Measurements from ENCODE around the gene FER.

FER gene

GRCh38 chr5:109053995-109054417 is 306.3 kb downstream of the FER start (continued):
- TF ChIP-seq ZBTB11 (tag by site-specific recombination; conservative IDR thresholded peaks at IDR 0.05; ENCODE audit: low read depth), result no peak
- TF ChIP-seq ZIC2 (tag by site-specific recombination; IDR thresholded peaks at IDR 0.05), result no peak
- TF ChIP-seq GLIS1 (tag by site-specific recombination; IDR thresholded peaks at IDR 0.05), result no peak
- TF ChIP-seq ZBTB1 (tag by site-specific recombination; IDR thresholded peaks at IDR 0.05), result no peak
- TF ChIP-seq ZNF621 (tag by site-specific recombination; IDR thresholded peaks at IDR 0.05), result no peak
- no peak for TF ChIP-seq ZNF148 (tag by site-specific recombination; IDR thresholded peaks at IDR 0.05; ENCODE audit: borderline replicate concordance)
- TF ChIP-seq ZNF488 (tag by site-specific recombination; IDR thresholded peaks at IDR 0.05), result no peak
- no peak for TF ChIP-seq MEIS1 (CRISPR knock-in tag; IDR thresholded peaks at IDR 0.05; ENCODE audit: borderline replicate concordance)

GRCh38 chr5:109060378-109061025 is 312.8 kb downstream of the FER start:
- CTCF ChIA-PET, result no interaction called here
- TF ChIP-seq EGR2 (tag by site-specific recombination; IDR thresholded peaks at IDR 0.05; ENCODE audit: low read depth), result no peak
- no peak for TF ChIP-seq BCL11A (tag by site-specific recombination; IDR thresholded peaks at IDR 0.05; ENCODE audit: low read depth)
- no peak for TF ChIP-seq ZNF548 (tag by site-specific recombination; IDR thresholded peaks at IDR 0.05)
- TF ChIP-seq ZBTB48 (tag by site-specific recombination; IDR thresholded peaks at IDR 0.05), result no peak
- no peak for TF ChIP-seq PATZ1 (tag by site-specific recombination; IDR thresholded peaks at IDR 0.05)
- no peak for TF ChIP-seq ZNF302 (tag by site-specific recombination; IDR thresholded peaks at IDR 0.05; ENCODE audit: low read depth)
- TF ChIP-seq ZBTB49 (tag by site-specific recombination; IDR thresholded peaks at IDR 0.05; ENCODE audit: low read depth), result no peak
- no peak for TF ChIP-seq ZNF146 (tag by site-specific recombination; IDR thresholded peaks at IDR 0.05)
- TF ChIP-seq ZFP37 (tag by site-specific recombination; IDR thresholded peaks at IDR 0.05), result no peak
- no peak for TF ChIP-seq KLF17 (tag by site-specific recombination; IDR thresholded peaks at IDR 0.05)
- TF ChIP-seq ZNF501 (tag by site-specific recombination; IDR thresholded peaks at IDR 0.05), result no peak
- no peak for TF ChIP-seq ZNF398 (tag by site-specific recombination; IDR thresholded peaks at IDR 0.05)

More at GRCh38 chr5:109060378-109061025, 312.8 kb downstream of the FER start:
- H3K4me1 ChIP-seq (ENCODE audit: control insufficient read depth, insufficient read depth, low read length), result no peaks in the 10 kb centered on the region
- H3K36me3 ChIP-seq (ENCODE audit: control insufficient read depth in 2 of 2, insufficient read depth in 1 of 2, low read length in 2 of 2), result no peaks in the 10 kb centered on the region
- no peak overlapping the region for H3K4me3 ChIP-seq (ENCODE audit: low read depth, low read length)
- H3K9me3 ChIP-seq (ENCODE audit: control insufficient read depth, insufficient read depth, low read depth, low read length), result no peaks in the 10 kb centered on the region
- no peak overlapping the region for H3K27ac ChIP-seq (ENCODE audit: extremely low read depth, low read depth, low read length)
- POLR2A ChIA-PET, result no interaction called here
